Measurements from ENCODE around the gene TMEM240.
"Not testable (repeated sequence)": the region's sequence is repeated elsewhere in the genome, so short reads cannot be mapped to it uniquely, and the experiment has no call there.

Gene TMEM240

GRCh38 chr1:1539310-1540089, 924 bp downstream of the TMEM240 start:
- DNase-seq = no peak

GRCh38 chr1:1538989-1539309, 1.5 kb downstream of the TMEM240 start:
- no peak for DNase-seq

GRCh38 chr1:1538334-1538733, 2.1 kb downstream of the TMEM240 start:
- no peak for DNase-seq

GRCh38 chr1:1537626-1538250, 2.7 kb downstream of the TMEM240 start:
- DNase-seq = no peak

- no peak for DNase-seq
These were observed 3.4 kb downstream of the TMEM240 start for GRCh38 chr1:1536938-1537546.

- no peak for DNase-seq
These were observed 4.1 kb downstream of the TMEM240 start for GRCh38 chr1:1536019-1536937.

- DNase-seq = no peak
These were observed 5.0 kb downstream of the TMEM240 start for GRCh38 chr1:1535201-1536018.

GRCh38 chr1:1534401-1535154, 5.8 kb downstream of the TMEM240 start:
- DNase-seq = no peak

GRCh38 chr1:1533894-1534291, 6.5 kb downstream of the TMEM240 start:
- DNase-seq = not testable (repeated sequence)

GRCh38 chr1:1533176-1533893, 7.1 kb downstream of the TMEM240 start:
- not testable (repeated sequence) for DNase-seq

GRCh38 chr1:1531947-1532346, 8.5 kb downstream of the TMEM240 start:
- no peak for DNase-seq

- no peak for DNase-seq
These were observed 10.5 kb downstream of the TMEM240 start for GRCh38 chr1:1529936-1530335.

- DNase-seq = no peak
These were observed 11.1 kb downstream of the TMEM240 start for GRCh38 chr1:1529321-1529720.

GRCh38 chr1:1528301-1529267, 11.8 kb downstream of the TMEM240 start:
- no peak for DNase-seq

- no peak for DNase-seq
These were observed 13.2 kb downstream of the TMEM240 start for GRCh38 chr1:1527092-1527816.

GRCh38 chr1:1526476-1526875, 13.9 kb downstream of the TMEM240 start:
- DNase-seq = not testable (repeated sequence)

GRCh38 chr1:1524750-1525383, 15.6 kb downstream of the TMEM240 start:
- not testable (repeated sequence) for DNase-seq

GRCh38 chr1:1523651-1524050, 16.8 kb downstream of the TMEM240 start:
- not testable (repeated sequence) for DNase-seq

All from activated CD4-positive, alpha-beta T cell treated with anti-CD3 and anti-CD28 coated beads, Interleukin-10, Interleukin-2, amounts not matched to agents 100 ng/mL and 50 ng/mL, durations not matched to agents 16 hours and 8 hours (primary cell).